M059J (cell line): Measurements from ENCODE around the gene MBTPS1. TPM values are rescaled to one million over a fixed set of nuclear protein-coding genes. Genes with fewer than 3 reads are reported as not detected.

ENCODE experiments used
- DNase-seq: peaks from one replicate; pipeline ENCODE4 v3.0.0-alpha.2; 2012; ENCODE audit warnings: low read depth
- total RNA-seq: library from RNA; depleted of rRNA; stranded (reverse); fragments of >200 nt; shearing (Covaris generic); gene quantifications from 2 replicates; pipeline ENCODE4 v1.2.3, GENCODE V29; 2014; rRNA removed

Gene MBTPS1
- total RNA-seq, 1 experiment from 2014 or later = 93.7 TPM

DNA sequence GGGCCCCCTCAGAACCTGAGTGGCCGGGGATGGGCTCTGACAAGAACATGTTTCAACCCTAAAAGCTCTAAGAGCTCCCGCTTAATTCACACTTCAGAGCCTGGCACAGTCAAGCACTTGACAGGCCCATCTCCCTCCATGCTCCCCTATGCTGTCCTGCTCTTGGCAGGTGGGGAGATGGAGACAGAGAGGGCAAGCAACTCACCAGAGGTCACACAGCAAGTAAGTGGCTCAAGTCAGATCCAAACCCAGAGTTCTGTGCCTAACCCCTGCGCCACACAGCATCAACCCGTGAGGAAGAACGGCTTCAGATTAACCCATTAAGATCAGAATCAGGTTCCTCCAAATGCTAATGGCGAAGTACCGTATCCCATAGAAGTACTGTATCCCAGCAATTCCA, 112.3 kb downstream of the MBTPS1 start:
- DNase-seq = no peak

Other genes starting within 250 kb of the MBTPS1 start
- 1.2 and 2.0 TPM in 2 replicates for gene MLYCD, start 217.8 kb downstream of the MBTPS1 start, total RNA-seq
- gene OSGIN1, start 163.7 kb downstream of the MBTPS1 start, total RNA-seq = 3.6 and 4.0 TPM in 2 replicates
- not detected in 2 replicates for gene NECAB2, start 148.7 kb downstream of the MBTPS1 start, total RNA-seq
- gene SLC38A8, start 74.1 kb downstream of the MBTPS1 start, total RNA-seq = 0.42 TPM in 1 of 2 replicates, not detected in the other
- 26.5 and 40.9 TPM in 2 replicates for gene HSDL1, start 28.2 kb upstream of the MBTPS1 start, total RNA-seq
- not detected in 2 replicates for gene DNAAF1, start 28.4 kb upstream of the MBTPS1 start, total RNA-seq
- 15.1 and 23.4 TPM in 2 replicates for gene TAF1C, start 70.1 kb upstream of the MBTPS1 start, total RNA-seq
- gene ADAD2, start 74.2 kb upstream of the MBTPS1 start, total RNA-seq = not detected in 2 replicates
- not detected in 2 replicates for gene KCNG4, start 123.1 kb upstream of the MBTPS1 start, total RNA-seq
- gene WFDC1, start 177.9 kb upstream of the MBTPS1 start, total RNA-seq = 0.05 and 0.52 TPM in 2 replicates